Immature natural killer cell (primary cell): ENCODE results near the gene DDX49. TPM values are rescaled to one million over a fixed set of nuclear protein-coding genes. Genes with fewer than 3 reads are reported as not detected.

Experiments used
- DNase-seq, 3 donors: peaks; one replicate each; pipeline ENCODE4 v3.0.0; 2022; ENCODE audit warnings: mixed read lengths in 1 of 3
- H3K27ac Mint-ChIP-seq, 6 donors: one replicate each; pipeline ENCODE4 v1.8.0; 2020; ENCODE audit warnings: mixed read lengths in 6 of 6, mild to moderate bottlenecking in 5 of 6, inconsistent platforms in 4 of 6, moderate library complexity in 3 of 6
- H3K27me3 Mint-ChIP-seq, 3 donors: one replicate each; pipeline ENCODE4 v1.8.0; 2020 to 2021; ENCODE audit warnings: low read depth in 3 of 3, mild to moderate bottlenecking in 3 of 3, mixed read lengths in 3 of 3, moderate library complexity in 3 of 3, inconsistent platforms in 1 of 3
- H3K36me3 Mint-ChIP-seq, 3 donors: one replicate each; pipeline ENCODE4 v1.8.0; 2020; ENCODE audit warnings: mixed read lengths in 3 of 3, inconsistent platforms in 2 of 3, mild to moderate bottlenecking in 2 of 3
- H3K4me1 Mint-ChIP-seq, 2 donors: one replicate each; pipeline ENCODE4 v1.8.0; 2020; ENCODE audit warnings: inconsistent platforms in 2 of 2, mild to moderate bottlenecking in 2 of 2, mixed read lengths in 2 of 2, moderate library complexity in 1 of 2
- H3K4me3 Mint-ChIP-seq, 5 donors: one replicate each; pipeline ENCODE4 v1.8.0; 2020; ENCODE audit warnings: mild to moderate bottlenecking in 5 of 5, mixed read lengths in 5 of 5, inconsistent platforms in 3 of 5, moderate library complexity in 3 of 5
- H3K9me3 Mint-ChIP-seq, 6 donors: one replicate each; pipeline ENCODE4 v1.8.0; 2020; ENCODE audit warnings: mild to moderate bottlenecking in 6 of 6, mixed read lengths in 6 of 6, inconsistent platforms in 4 of 6, moderate library complexity in 3 of 6
- polyA plus RNA-seq, 3 donors: library from polyadenylated mRNA; unstranded; fragments of 300-500 nt; fragmentation: Illumina TruSeq; gene quantifications; one replicate each; pipeline ENCODE4 v1.2.3, GENCODE V29; 2021

The DDX49 gene
- polyA plus RNA-seq, 3 donors from 2014 or later = 33.1 to 54.2 (median 48.9) TPM

- Mint-ChIP-seq H3K36me3 (peaks cover 0 to 3% (median 0%) of the 10 kb centered on the region in 3 donors), H3K9me3 (no peaks in the 10 kb centered on the region), H3K27ac (no peak overlapping the region), H3K27me3 (peaks cover 3 to 15% (median 8%) of the 10 kb centered on the region in 3 donors), H3K4me3 (no peak overlapping the region), H3K4me1 (peaks cover 5 to 9% of the 10 kb centered on the region in 2 donors)
- no peak for DNase-seq
Observed at GRCh38 chr19:18931316-18932162, 12.0 kb downstream of the DDX49 start.

GRCh38 chr19:18932216-18932841 is 12.8 kb downstream of the DDX49 start:
- peaks cover 4 to 15% (median 8%) of the 10 kb centered on the region in 3 donors for H3K27me3 Mint-ChIP-seq
- H3K36me3 Mint-ChIP-seq = peaks cover 0 to under 1% (median 0%) of the 10 kb centered on the region in 3 donors
- peak overlapping the region in 1 of 6 donors; percentile 40 for H3K27ac Mint-ChIP-seq
- H3K4me3 Mint-ChIP-seq = peak overlapping the region; percentile 62 to 83 (median 66)
- DNase-seq = peak; percentile 57 to 60 (median 59)
- H3K9me3 Mint-ChIP-seq = no peaks in the 10 kb centered on the region
- peaks cover 5 to 9% of the 10 kb centered on the region in 2 donors for H3K4me1 Mint-ChIP-seq

GRCh38 chr19:18933297-18933696 is 13.8 kb downstream of the DDX49 start:
- Mint-ChIP-seq H3K36me3 (no peaks in the 10 kb centered on the region), H3K4me3 (peak overlapping the region in 2 of 5 donors; percentile 10 to 29), H3K9me3 (no peaks in the 10 kb centered on the region), H3K27ac (no peak overlapping the region), H3K4me1 (peaks cover 5 to 9% of the 10 kb centered on the region in 2 donors), H3K27me3 (peaks cover 4 to 18% (median 13%) of the 10 kb centered on the region in 3 donors)
- DNase-seq = no peak

- no peak overlapping the region for H3K27ac Mint-ChIP-seq
Observed at GRCh38 chr19:18939163-18939562, 19.6 kb downstream of the DDX49 start.

GRCh38 chr19:18939922-18940768 is 20.6 kb downstream of the DDX49 start:
- H3K27me3 Mint-ChIP-seq = peaks cover 21 to 24% (median 22%) of the 10 kb centered on the region in 3 donors
- H3K27ac Mint-ChIP-seq = peak overlapping the region in 1 of 6 donors; percentile 34

More at GRCh38 chr19:18939163-18939562, 19.6 kb downstream of the DDX49 start:
- Mint-ChIP-seq H3K27me3 (peaks cover 21 to 29% (median 27%) of the 10 kb centered on the region in 3 donors), H3K36me3 (no peaks in the 10 kb centered on the region), H3K4me1 (peaks cover 0 to 18% of the 10 kb centered on the region in 2 donors), H3K9me3 (no peaks in the 10 kb centered on the region), H3K4me3 (peak overlapping the region; percentile 53 to 69 (median 62))
- no peak for DNase-seq

GRCh38 chr19:18940769-18941627 is 21.5 kb downstream of the DDX49 start, which contains the start of gene HOMER3:
Gene HOMER3 (minus strand): TSS chr19:18941217. CDS start chr19:18938982, 2,235 bp downstream.
- Mint-ChIP-seq H3K27ac (peak within 1 kb of the TSS in 1 of 6 donors; percentile 34), H3K4me3 (peak within 1 kb of the TSS; percentile 54 to 64 (median 59)), H3K9me3 (no peaks in the 10 kb centered on the region), H3K4me1 (peaks cover 0 to 16% of the 10 kb centered on the region in 2 donors), H3K36me3 (no peaks in the 10 kb centered on the region), H3K27me3 (peaks cover 21 to 26% (median 24%) of the 10 kb centered on the region in 3 donors)
- DNase-seq = peak; percentile 58 to 65 (median 63)

More at GRCh38 chr19:18939922-18940768, 20.6 kb downstream of the DDX49 start:
- Mint-ChIP-seq H3K36me3 (no peaks in the 10 kb centered on the region), H3K4me3 (peak overlapping the region; percentile 58 to 69 (median 62)), H3K9me3 (no peaks in the 10 kb centered on the region), H3K4me1 (peaks cover 0 to 16% of the 10 kb centered on the region in 2 donors)
- no peak for DNase-seq

GRCh38 chr19:18941628-18942354 is 22.3 kb downstream of the DDX49 start:
- Mint-ChIP-seq H3K4me3 (peak overlapping the region; percentile 21 to 57 (median 42)), H3K36me3 (no peaks in the 10 kb centered on the region), H3K9me3 (no peaks in the 10 kb centered on the region), H3K4me1 (peaks cover 0 to 17% of the 10 kb centered on the region in 2 donors), H3K27ac (no peak overlapping the region), H3K27me3 (peaks cover 24 to 31% (median 26%) of the 10 kb centered on the region in 3 donors)
- DNase-seq = no peak

- peaks cover 23 to 29% (median 23%) of the 10 kb centered on the region in 3 donors for H3K27me3 Mint-ChIP-seq
- no peaks in the 10 kb centered on the region for H3K9me3 Mint-ChIP-seq
Observed at GRCh38 chr19:18942692-18943091, 23.2 kb downstream of the DDX49 start.

GRCh38 chr19:18943465-18943864 is 23.9 kb downstream of the DDX49 start:
- H3K27ac Mint-ChIP-seq = no peak overlapping the region
- H3K27me3 Mint-ChIP-seq = peaks cover 22 to 28% (median 23%) of the 10 kb centered on the region in 3 donors

More at GRCh38 chr19:18942692-18943091, 23.2 kb downstream of the DDX49 start:
- no peak overlapping the region for H3K27ac Mint-ChIP-seq
- peaks cover 0 to 18% of the 10 kb centered on the region in 2 donors for H3K4me1 Mint-ChIP-seq
- H3K4me3 Mint-ChIP-seq = peak overlapping the region; percentile 5 to 60 (median 52)
- DNase-seq = no peak
- H3K36me3 Mint-ChIP-seq = no peaks in the 10 kb centered on the region

GRCh38 chr19:18945297-18945696 is 25.8 kb downstream of the DDX49 start:
- Mint-ChIP-seq H3K4me1 (peaks cover 6 to 22% of the 10 kb centered on the region in 2 donors), H3K27ac (no peak overlapping the region), H3K9me3 (no peaks in the 10 kb centered on the region), H3K4me3 (no peak overlapping the region), H3K36me3 (no peaks in the 10 kb centered on the region), H3K27me3 (peaks cover 16 to 27% (median 21%) of the 10 kb centered on the region in 3 donors)
- no peak for DNase-seq

More at GRCh38 chr19:18943465-18943864, 23.9 kb downstream of the DDX49 start:
- no peak for DNase-seq
- Mint-ChIP-seq H3K9me3 (no peaks in the 10 kb centered on the region), H3K36me3 (no peaks in the 10 kb centered on the region), H3K4me1 (peaks cover 0 to 18% of the 10 kb centered on the region in 2 donors), H3K4me3 (no peak overlapping the region)

- Mint-ChIP-seq H3K27ac (no peak overlapping the region), H3K4me3 (no peak overlapping the region), H3K9me3 (no peaks in the 10 kb centered on the region), H3K4me1 (peaks cover 6 to 18% of the 10 kb centered on the region in 2 donors), H3K36me3 (no peaks in the 10 kb centered on the region), H3K27me3 (peaks cover 14 to 24% (median 18%) of the 10 kb centered on the region in 3 donors)
- DNase-seq = no peak
Observed at GRCh38 chr19:18946335-18946734, 26.8 kb downstream of the DDX49 start.

GRCh38 chr19:18946918-18947317 is 27.4 kb downstream of the DDX49 start:
- Mint-ChIP-seq H3K27me3 (peaks cover 13 to 18% (median 16%) of the 10 kb centered on the region in 3 donors), H3K36me3 (no peaks in the 10 kb centered on the region), H3K4me1 (peaks cover 6 to 16% of the 10 kb centered on the region in 2 donors), H3K4me3 (no peak overlapping the region), H3K9me3 (no peaks in the 10 kb centered on the region), H3K27ac (no peak overlapping the region)
- no peak for DNase-seq
